AG04449 (cell line): ENCODE data around the gene CD48.

Source experiments
- CTCF ChIA-PET: fragments of 350-600 bp; formaldehyde crosslinking; extraction: SDS; loops from one replicate; lab custom pipeline; 2021; ENCODE audit warnings: antibody characterized with exemption; lab: Yijun Ruan, JAX
- POLR2A ChIA-PET: fragments of 400-600, 350-600 bp; formaldehyde crosslinking; extraction: SDS; loops from one replicate; lab custom pipeline; 2020; ENCODE audit warnings: antibody characterized with exemption, inconsistent platforms; lab: Yijun Ruan, JAX
- DNase-seq: peaks from one replicate; pipeline ENCODE4 v3.0.0-alpha.2; 2010; ENCODE audit warnings: low read depth, low spot score
- H3K4me3 ChIP-seq: 2 replicates; pipeline ENCODE4 v1.5.1; 2011; ENCODE audit warnings: low read depth, mild to moderate bottlenecking, control low read depth, low read length
- TF ChIP-seq, protein P1 (sequence below): IDR thresholded peaks from one replicate; pipeline ENCODE4 v1.5.1; 2011; ENCODE audit warnings: mild to moderate bottlenecking, moderate library complexity, low read length, control low read depth, inconsistent platforms; ENCODE audit not compliant: insufficient read depth; ENCODE audit errors: missing control alignments

Gene CD48

DNA sequence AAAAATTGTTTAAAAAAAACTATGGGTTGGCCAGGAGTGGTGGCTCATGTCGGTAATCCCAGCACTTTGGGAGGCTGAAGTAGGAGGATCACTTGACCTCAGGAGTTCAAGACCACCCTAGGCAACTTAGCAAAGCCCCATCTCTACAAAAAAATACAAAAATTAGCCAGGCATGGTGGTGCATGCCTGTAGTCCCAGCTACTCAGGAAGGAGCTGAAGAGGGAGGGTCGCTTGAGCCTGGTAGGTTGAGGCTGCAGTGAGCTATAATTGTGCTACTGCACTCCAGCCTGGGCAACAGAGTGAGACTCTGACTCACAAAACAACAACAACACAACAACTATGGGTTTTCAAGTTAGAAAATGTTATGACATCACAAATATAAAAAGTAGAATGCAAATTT is 43.8 kb upstream of the CD48 start:
- ChIA-PET POLR2A (no interaction called here), CTCF (no interaction called here)
- TF ChIP-seq, protein P1, sequence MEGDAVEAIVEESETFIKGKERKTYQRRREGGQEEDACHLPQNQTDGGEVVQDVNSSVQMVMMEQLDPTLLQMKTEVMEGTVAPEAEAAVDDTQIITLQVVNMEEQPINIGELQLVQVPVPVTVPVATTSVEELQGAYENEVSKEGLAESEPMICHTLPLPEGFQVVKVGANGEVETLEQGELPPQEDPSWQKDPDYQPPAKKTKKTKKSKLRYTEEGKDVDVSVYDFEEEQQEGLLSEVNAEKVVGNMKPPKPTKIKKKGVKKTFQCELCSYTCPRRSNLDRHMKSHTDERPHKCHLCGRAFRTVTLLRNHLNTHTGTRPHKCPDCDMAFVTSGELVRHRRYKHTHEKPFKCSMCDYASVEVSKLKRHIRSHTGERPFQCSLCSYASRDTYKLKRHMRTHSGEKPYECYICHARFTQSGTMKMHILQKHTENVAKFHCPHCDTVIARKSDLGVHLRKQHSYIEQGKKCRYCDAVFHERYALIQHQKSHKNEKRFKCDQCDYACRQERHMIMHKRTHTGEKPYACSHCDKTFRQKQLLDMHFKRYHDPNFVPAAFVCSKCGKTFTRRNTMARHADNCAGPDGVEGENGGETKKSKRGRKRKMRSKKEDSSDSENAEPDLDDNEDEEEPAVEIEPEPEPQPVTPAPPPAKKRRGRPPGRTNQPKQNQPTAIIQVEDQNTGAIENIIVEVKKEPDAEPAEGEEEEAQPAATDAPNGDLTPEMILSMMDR = no peak
- no peak overlapping the region for H3K4me3 ChIP-seq
- DNase-seq = no peak

DNA sequence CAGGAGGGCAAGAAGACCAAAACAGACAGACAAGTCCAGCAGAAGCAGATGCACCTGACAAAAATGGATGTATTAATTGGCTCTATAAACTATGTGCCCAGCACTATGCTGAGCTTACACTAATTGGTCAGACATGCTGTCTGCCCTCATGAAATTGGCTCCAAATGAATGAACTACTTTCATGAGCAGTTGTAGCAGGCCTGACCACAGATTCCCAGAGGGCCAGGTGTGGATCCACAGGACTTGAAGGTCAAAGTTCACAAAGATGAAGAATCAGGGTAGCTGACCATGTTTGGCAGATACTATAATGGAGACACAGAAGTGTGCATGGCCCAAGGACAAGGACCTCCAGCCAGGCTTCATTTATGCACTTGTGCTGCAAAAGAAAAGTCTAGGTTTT is 42.0 kb upstream of the CD48 start:
- no peak overlapping the region for H3K4me3 ChIP-seq
- ChIA-PET POLR2A (no interaction called here), CTCF (no interaction called here)

DNA sequence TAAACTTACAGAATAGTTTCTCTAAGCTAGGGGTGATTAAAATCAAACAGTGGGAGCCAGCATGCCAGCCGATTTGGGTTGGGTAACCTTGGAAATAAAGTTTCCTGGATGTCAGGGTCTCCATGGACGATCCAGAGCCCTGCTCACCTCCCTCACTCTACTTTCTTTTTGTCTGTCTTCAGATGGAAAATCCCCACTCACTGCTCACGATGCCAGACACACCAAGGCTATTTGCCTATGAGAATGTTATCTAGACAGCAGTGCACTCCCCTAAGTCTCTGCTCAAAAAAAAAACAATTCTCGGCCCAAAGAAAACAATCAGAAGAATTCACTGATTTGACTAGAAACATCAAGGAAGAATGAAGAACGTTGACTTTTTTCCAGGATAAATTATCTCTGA is 41.3 kb upstream of the CD48 start:
- TF ChIP-seq, protein P1 = no peak
- POLR2A ChIA-PET = no interaction called here
- H3K4me3 ChIP-seq = no peak overlapping the region
- no peak for DNase-seq
- CTCF ChIA-PET = no interaction called here

More for the DNA sequence above, 42.0 kb upstream of the CD48 start:
- DNase-seq = no peak
- TF ChIP-seq, protein P1 = no peak

DNA sequence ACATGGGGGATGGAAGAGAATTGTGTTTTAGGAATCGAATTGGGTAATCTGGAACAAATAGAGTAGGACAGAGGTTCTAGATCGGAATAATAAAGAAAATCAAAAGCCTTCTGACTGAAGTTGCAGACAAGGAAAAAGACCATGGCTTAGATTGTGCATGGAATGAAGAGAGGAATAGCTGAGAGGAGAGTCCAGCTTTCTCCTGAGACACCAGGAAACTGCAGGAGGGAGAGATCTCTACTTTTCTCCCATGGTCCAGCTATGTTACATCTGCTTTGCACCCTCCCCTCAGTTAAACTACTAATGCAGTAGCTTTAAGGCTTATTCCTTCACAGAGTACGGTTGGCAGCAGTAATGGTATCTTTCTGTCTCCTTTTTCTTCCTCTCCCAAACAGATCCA is 40.8 kb upstream of the CD48 start:
- CTCF ChIA-PET = no interaction called here

DNA sequence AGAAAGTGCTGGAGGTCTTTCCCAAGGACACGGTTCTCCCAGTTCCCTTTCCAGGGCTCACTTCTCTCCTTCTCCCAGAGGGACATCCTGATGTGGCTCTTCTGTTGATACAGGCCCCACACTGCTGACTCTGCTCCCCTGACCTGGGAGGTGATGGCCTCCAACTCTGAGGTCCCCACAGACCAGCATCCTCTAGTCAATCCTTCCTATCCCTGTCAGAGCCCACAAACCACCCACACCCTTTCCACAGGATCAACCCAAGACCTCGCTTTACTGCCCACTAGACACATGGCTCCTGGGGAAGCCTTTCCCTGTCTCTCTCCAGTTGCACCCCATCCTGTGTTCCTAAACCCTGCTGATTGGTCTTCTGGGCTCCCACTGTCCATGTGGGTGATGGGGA is 39.0 kb upstream of the CD48 start:
- TF ChIP-seq, protein P1 = no peak
- no peak for DNase-seq
- no peak overlapping the region for H3K4me3 ChIP-seq
- ChIA-PET CTCF (no interaction called here), POLR2A (no interaction called here)

More for the DNA sequence above, 40.8 kb upstream of the CD48 start:
- TF ChIP-seq, protein P1 = no peak
- no peak overlapping the region for H3K4me3 ChIP-seq
- DNase-seq = no peak
- POLR2A ChIA-PET = no interaction called here

DNA sequence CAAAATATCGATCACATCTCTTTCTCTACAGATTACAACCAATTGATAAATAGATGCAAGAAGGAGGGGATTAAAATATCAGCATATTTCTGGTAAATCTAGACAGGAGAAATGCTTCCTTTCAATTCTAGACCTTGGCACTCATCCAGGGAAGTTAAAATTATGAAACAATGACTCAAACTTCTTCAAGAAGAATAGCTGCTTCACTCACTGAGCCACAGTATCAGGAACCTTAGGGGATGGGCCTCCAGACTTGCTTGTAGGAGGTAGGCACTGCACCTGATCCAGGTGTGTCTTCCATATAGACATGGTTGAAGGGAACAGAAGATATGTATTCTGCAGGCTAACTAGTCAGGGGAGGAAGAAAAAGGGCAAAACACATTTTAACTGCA is 37.3 kb upstream of the CD48 start:
- TF ChIP-seq, protein P1 = no peak
- CTCF ChIA-PET = no interaction called here
- H3K4me3 ChIP-seq = no peak overlapping the region
- no peak for DNase-seq
- POLR2A ChIA-PET = no interaction called here
